Stimulated activated CD4-positive, alpha-beta T cell treated with anti-CD3 and anti-CD28 coated beads, Interleukin-1b, Interleukin-23, amount 100 ng/mL, for 4 hours (primary cell): ENCODE data around the gene CMSS1.

Experiments used
- DNase-seq, 2 donors: peaks; one replicate each; pipeline ENCODE4 v3.0.0-alpha.2; 2020; ENCODE audit warnings: low read depth in 2 of 2

CMSS1 gene

DNA sequence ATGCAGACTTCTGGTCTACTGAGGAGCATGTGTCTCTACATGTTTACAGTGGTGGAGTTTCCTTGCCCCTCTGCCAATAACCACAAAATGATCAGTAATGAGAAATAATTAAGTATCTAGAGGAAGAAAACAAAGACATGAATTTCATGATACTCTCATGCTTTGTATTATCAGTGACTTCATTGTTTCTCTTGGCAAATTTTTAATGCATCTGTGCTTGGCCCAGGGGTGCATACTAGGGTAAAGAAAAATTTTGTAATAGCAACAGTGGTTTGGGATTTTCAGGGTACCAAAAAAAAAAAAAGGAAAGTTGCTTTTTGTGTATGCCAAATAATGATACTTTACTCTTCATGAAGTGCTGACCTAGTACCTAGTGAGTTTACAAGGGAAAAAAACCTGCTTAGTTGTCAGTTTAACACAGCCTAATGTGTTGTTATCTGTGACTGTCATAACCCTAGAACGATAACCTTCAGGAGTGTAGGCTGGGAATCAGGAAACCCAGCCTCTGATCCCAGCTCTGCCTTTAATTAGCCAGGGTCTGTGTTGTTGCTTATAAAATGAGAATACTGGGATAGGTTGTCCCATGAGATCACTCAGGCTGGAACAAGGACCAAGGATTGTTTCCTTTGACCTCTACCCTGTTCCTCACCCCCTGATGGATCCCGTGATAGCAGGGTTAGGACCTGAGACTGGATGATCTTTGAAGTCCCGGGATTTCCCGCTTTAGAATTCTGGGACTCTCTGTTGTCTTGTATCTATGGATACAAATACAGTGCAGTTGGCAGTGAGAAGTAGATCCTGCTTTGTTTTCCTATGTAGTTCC, 117.5 kb downstream of the CMSS1 start:
- no peak for DNase-seq

DNA sequence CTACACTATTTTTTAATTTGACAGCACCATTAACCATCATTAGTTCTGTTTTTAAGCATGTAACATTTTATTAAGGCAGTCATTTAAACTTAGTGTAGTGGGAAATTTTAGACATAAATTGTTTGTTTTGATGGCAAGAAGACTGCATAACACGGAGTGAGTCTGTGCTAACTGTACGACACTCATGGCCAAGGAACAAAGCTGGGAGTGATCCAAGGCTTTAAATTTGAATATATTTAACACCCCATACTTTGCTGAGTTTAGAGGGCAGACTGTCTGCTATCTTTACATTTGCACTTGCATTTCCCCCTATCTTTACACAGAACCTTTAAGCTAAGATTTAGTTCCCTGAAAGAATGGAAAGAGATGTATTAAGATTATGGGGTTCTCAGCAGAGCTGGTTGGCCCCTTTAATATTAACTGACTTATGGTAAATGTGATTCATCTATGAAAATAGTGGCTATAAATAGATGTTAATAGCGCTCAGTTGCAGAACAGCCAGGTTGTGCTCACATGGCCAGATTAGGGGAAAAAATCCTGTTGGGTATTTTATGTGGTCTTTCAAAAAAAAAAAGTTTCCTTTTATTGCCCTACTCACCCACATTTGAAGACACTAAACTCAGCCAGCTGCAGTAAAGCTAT, 120.7 kb downstream of the CMSS1 start:
- no peak for DNase-seq

DNA sequence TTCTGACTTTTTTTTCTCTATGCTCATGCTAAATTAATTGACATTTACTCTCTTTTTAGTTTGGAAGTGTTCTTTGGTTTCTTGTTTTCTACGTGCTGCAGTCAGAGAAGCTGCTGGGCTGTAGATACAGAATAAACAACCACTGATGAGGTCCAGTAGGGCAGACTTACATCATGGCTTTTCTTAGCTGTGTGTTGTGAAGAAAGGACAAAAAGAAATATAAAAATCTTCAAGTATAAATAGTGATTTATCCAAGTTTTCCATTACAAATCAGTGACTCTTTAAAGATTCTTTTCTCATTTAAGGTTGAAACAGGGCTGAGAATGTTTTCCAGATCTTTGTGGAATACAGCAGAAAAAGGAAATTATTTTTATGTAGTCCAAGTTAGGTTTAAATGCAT, 122.2 kb downstream of the CMSS1 start:
- no peak for DNase-seq

DNA sequence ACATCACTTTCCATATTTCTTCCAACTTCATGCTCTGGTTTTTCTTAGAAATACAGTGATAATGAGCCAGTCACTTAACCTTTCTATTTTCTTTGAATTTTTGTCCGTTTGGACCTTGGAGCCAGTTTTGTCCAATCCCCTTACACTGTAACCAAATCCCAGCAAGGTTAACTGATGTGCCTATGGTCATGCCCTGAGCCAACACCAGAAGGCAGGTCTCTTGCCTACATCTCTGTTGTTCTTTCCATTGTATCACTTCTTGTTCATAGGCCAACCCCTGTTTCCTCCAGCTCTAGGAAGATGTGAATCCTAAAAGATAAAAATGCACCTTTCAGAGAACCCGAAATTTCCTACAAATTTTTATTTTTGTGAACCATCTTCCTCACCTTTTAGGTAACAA, 122.7 kb downstream of the CMSS1 start:
- no peak for DNase-seq

- DNase-seq: no peak
These were observed 123.5 kb downstream of the CMSS1 start for GRCh38 chr3:99941211-99941610.

DNA sequence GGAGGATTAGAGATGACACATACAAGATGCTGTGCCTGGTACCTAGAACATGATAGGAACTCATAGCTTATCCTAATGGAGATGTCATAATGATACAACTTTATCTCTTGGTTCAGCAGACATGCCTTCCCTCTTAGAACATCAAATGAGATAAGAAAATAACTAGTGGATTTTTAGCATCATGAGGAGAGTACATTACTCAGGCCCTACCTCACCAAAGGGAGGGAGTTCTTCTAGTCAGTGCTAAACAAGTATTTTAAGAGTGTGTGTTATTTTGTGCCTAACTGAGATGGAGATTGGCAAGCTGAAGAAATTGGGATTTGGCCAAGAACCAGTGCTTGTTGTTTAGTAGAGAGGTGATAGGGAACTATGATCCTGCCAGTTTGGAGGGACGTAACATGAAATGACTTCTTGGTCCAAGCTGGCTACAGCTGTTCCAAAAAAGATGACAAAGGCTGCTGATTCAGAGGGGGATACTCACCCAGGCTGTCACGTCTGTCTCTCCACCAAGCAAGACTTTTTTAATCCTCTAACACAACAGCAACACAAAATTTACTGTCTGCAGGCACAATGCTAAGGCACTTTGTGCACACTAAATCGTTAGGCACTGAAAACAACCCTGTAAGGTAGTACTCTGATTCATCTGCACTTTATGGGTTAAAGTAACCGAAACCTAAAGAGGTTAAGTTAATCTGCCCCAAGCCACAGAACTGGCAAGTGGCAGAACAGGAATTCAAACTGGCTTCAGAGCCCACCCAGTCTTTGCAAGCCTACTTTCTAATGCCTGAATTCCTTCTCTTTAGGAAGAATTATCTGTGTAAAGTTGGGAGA, 126.5 kb downstream of the CMSS1 start:
- no peak for DNase-seq

DNA sequence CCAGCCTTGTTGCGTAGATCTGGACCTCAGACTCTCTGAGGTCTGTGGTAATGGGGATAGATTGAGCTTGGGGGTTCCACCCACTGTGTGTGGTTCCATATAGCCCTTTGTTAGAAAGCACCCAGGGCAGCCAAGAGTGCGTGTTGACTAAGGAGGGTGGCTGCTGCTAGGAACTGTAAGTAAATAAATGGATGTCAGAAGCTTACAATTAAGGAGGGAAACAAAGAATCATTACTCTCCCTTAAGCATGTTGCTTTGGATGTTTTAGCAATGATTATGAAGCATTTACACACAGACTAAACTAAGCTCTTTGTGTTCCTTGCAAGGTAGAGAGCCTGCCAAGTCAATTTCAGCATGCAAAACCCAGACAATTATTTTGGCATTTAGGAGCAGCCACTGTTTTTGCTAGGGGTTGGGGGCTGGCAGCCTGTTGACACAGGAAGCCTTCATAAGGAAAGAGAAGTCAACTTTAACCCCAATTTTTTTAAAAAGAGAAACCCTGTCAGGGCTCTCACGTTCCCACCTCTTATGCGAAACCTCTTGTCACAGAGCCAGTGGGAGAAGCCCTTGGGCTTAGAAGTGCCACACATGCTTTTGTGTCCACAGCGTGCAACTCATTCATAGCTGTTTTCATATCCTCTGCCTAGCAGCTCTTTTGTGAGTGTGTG, 127.8 kb downstream of the CMSS1 start:
- DNase-seq: no peak

GRCh38 chr3:99947356-99947755, 129.7 kb downstream of the CMSS1 start:
- DNase-seq: no peak

- DNase-seq: no peak
These were observed 130.9 kb downstream of the CMSS1 start for GRCh38 chr3:99948467-99949089.

- no peak for DNase-seq
These were observed 132.5 kb downstream of the CMSS1 start for GRCh38 chr3:99949956-99950670.

DNA sequence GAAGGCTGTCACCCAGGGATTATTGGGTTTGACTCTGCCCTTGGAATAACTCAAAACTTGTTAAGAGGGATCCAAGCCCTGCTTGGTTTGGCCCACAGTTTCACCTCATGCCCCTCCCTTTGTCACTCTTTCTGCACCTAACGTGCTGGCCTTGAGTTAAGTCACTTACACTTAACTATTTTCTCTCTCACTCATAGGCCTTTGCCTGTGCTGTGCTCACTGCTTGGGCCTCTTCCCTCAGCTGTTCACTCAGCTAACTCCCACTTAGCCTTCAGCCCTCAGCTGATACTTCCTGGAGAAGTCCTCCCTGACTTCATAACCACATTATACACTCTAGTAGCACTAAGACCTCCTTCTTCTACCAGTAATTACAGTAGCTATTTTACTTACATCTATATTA, 133.3 kb downstream of the CMSS1 start:
- no peak for DNase-seq

GRCh38 chr3:99951701-99952100, 134.0 kb downstream of the CMSS1 start:
- DNase-seq: no peak

- DNase-seq: no peak
These were observed 134.6 kb downstream of the CMSS1 start for GRCh38 chr3:99952306-99952705.

DNA sequence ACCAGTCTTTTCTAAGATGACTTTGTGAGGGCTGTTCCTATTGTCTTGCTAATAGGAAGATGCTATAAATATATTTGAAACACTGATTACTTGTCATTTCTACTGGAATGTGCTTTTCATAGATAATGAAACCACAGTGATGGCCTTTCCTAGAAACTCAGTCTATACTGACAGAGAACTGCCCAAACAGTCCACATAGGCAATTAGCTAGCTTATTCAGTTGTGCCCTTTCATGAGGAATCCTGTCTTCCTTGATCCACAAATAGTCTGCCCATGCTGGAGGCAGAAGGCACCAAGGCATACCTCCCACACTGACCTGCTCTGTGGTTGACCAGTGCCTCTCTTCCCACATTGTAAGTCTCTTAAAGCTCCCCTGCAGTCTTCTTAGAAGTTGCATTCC, 135.9 kb downstream of the CMSS1 start:
- DNase-seq: no peak

GRCh38 chr3:99954914-99955644, 137.4 kb downstream of the CMSS1 start:
- no peak for DNase-seq

GRCh38 chr3:99955773-99956562, 138.3 kb downstream of the CMSS1 start:
- no peak for DNase-seq

DNA sequence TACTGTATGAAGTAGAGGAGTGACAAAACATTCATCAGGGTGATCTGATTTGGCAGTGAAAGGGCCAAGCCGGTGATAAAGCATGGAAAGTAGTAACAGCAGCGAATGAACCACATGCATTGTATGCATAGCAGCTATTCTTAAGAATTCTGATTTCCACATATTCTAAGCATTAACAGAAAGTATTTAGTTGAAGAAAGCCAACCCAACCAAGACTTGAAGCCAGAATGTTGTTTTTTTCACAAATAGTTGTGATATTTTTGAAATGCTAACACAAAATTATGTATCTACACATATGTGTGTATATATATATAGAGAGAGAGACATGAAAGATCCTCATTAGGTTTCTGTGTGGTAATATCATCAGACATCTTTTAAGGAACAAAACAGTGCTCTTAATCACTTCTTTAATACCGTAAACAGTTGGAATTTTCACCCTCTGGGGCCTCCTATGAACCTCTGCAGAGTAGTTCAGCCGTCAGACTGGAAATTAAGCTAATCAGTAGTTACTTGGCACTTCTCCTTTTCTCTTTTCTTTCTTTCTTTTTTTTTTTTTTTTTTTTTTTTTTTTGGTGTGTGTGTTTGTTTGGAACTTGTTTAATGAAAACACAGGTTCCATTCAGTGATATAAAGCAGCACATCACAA, 139.6 kb downstream of the CMSS1 start:
- DNase-seq: no peak

DNA sequence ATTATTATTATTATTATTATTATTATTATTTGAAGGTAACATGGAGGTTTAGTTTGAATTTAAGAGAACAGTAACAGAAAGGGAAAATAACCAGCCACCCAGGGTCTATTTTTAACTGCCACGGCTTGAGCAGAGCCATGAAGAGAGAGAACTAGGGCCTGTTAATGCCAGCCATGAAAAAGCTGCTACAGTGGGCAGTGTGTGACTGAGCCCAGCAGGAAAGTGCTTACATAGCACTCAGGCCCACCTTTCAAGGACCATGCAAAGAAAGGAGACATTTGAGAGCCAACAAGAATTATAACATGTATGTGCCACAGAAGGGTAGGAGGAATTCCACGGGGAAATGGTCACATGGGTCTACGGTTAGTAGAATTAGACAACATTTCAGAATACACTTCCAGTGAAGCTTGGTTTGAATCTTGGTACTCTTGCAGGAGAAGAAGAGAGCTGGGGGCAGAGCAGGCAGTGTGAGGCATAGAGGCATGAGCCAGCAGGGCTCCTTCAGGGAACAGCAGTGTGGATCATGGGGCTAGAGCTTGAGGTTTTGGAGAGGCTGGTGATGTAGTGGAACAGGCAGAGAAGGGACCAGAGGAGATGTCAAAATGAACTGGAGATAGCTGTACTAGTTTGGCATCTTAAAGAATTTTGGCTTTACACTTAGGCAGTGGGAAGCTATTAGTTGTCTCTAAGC, 140.7 kb downstream of the CMSS1 start:
- no peak for DNase-seq
